HG03066 (cell line): ENCODE data around the gene MPDZ.

Experiments used
- ATAC-seq: cut with Tn5 transposase; IDR thresholded peaks from one replicate; pipeline ENCODE4 v1.9.1; 2021; ENCODE audit warnings: low read depth; ENCODE audit not compliant: unreplicated experiment

MPDZ gene

DNA sequence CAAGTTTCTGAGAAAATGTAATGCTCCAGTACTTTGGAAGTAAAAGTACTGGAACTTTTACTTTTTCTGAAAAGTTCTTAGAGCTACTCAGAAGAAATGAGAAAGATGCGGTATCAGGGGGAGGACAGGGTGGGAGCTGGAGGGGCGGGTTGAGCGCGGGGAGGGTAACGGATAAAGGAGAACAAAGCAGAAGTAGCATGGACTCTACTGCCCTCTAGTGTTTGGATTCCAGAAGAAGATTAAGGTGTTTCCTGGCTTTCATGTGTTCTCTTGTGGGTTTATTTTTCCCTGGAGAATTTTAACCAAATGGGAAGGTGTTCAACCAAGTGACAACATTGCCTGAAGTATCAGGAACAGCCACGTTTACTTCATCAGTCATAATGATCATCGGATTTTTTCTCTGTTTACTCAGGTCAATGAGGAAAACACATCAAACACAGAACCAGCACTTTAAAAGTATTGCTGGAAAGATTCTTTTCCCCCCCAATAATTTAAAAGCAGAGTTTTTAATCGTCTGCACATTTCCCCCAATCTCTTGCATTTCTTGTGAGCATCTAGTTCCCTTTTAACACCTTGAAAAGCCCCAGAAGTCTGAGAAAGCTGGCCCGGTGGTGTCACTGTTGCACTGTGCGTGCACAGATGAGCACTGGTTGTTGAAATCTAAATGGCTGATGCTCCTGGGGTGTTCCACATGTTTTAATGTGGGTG lies 190.6 kb downstream of the MPDZ start:
- ATAC-seq, result peak; percentile 63

DNA sequence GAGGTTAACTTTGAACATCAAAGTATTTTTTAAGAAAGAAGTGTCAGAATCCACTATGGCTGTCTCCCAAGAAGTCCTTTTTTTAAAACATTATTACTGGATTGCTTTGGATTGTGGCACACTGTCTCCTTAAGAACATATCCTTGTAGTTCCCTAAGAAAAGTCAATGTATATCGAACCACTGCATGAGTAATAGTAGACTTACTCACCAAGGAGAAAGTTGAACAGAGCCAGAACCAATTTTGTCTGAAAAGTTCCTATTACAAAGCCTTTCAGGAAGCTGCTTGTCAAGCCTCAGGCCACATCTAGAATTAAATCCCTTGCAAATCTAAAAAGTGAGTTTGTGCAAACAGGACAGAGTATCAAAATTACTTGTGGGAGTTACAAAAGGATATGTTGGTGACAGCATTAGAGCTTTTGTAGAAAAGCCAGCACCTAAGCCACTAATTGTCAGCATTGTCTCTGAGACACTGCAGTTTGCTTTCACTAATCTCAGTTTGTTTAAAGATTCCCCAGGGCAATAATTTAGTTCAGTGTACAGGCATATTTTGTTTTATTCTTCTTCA lies 195.4 kb downstream of the MPDZ start:
- no peak for ATAC-seq

DNA sequence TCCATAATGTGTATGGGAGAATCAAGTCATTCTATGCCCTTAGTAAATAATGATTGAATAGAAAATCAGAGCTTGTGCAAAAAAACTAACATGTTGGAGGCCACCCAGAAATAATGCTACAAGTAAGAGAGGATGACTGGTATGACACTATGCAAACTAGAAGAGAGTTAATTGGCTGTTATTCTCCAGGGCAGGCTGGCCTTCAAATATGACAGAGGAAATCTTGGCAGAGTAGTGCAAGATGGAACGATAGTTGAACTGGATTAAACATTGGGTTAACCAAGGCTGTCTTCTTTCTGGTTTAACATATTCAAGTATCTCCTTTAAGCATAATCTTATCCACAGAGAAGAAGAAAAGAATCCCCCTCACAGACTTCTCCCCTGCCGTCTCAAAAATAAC lies 196.1 kb downstream of the MPDZ start:
- ATAC-seq, result no peak

DNA sequence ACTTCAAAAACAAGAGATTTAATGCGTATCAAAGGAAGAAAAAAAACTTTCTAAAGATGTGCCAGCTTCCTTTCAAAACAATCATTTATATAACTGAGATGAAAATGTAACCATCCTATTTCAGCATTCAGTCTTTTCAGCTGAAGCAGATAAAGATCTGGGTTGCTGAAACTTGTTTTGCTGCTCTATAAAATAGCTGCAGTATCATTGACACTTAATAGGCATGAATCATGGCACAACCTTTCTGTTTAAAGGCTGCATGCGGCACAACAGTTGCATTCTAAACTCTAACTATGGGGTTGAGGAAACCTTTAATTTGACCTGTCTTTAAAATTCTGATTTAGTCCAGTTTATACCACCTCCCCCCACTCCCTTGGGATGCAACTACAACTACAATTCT lies 196.7 kb downstream of the MPDZ start:
- ATAC-seq, result no peak

DNA sequence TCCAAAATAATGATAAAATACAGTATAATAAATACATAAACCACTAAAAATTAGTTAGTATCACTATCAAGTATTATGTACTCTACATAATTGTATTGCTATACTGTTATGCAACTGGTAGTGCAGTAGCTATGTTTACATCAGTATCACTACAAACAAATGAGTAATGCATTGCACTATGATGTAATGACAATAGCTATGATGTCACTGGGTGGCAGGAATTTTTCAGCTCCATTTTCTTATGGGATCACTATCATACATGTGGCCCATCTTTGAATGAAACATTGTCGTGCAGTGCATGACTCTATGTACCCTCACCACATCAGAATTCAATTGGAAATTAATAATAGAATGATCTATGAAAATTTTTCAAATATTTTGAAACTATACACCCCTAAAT lies 201.3 kb downstream of the MPDZ start:
- no peak for ATAC-seq

DNA sequence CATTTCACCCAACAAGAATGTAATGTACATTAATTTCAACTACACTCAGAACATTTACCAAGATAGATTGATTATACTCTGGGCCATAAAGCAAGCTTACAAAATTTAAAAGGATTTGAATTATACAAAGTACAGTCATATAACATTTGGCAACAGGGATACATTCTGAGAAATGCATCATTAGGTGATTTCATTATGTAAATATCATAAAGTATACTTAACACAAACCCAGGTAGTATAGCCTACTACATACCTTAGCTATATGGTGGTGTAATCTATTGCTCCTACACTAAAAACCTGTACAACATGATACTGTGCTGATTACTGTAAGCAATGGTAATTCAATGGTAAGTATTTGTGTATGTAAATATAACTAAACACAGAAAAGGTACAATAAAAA lies 202.9 kb downstream of the MPDZ start:
- no peak for ATAC-seq

GRCh38 chr9:13071921-13072320 lies 207.6 kb downstream of the MPDZ start:
- no peak for ATAC-seq

GRCh38 chr9:13070612-13071595 lies 208.6 kb downstream of the MPDZ start:
- ATAC-seq, result no peak

GRCh38 chr9:13069498-13069897 lies 210.0 kb downstream of the MPDZ start:
- ATAC-seq, result no peak

DNA sequence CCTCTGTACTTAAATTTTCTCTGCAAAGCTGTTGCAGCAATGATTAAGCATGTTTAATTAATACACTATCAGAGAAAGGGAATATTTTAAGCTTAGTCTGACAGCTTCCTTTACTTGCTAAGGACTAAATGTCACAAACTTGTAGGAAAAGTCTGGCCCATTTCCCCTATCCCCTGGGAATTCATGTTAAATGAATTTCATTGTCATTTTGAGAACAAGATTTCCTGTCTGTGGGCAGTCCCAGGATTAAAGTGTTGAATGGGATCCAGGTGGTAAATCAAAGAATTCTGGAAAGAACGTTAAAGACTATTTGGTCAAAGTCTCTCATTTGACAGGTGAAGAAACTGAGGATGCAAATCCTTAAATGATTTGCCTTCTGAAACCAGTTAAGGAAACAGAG lies 214.8 kb downstream of the MPDZ start:
- no peak for ATAC-seq

DNA sequence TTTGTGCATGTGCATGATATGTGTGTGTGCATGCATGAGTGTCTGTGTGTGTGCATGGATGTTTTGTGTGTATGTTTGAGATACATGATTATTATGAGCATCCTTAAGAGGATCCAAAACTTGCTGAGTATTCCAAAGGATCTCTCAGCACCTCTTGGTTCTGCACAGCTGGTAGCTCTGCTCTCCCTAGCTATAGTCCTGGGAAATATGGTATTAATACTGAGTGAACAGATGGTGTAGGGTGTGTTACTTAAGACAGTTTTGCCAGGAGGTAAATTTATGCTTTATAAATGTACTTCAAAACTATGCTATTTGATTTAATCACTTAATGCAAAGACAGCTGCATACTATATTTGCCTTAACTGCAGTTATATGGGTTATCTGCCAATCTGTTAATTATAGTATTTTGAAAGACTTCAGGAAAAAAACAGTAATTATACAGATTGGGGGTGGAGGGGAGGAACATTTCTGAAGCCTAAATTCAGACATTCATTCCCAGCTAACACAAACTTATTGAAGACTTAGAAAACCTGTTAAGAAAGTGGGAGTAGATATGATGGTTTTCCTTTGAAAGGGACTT lies 215.5 kb downstream of the MPDZ start:
- no peak for ATAC-seq

DNA sequence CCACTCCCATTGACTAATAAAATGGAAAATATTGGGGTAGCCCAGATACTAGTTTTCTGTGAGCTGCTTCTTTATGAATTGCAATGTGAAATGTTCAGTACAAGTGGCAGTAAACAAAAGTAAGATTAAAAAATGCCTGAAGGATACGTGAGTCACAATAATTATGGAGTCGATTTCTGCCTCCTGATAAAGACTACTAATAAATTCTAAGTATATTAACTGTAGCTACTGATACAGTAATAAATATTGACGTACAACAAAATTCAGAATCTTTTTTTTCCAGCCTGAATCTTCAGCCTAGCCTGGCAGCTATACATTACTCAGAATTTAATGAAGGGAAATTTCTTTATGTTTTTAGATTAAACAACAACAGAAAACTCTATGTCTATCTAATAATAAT lies 218.1 kb downstream of the MPDZ start:
- no peak for ATAC-seq
